DND-41 (cell line): ENCODE results near the gene SLC25A34.

Source experiments
- ATAC-seq: fragments of 200-7000 bp; cut with Tn5 transposase; 3 replicates; pipeline ENCODE4 v1.9.1; 2021; ENCODE audit warnings: low read depth; ENCODE audit not compliant: insufficient read depth
- DNase-seq: peaks from one replicate; pipeline ENCODE4 v3.0.0-alpha.2; 2020
- H2AFZ ChIP-seq: 2 replicates; pipeline ENCODE4 v1.6.0; 2012; ENCODE audit warnings: low read depth, low read length
- H3K27ac ChIP-seq: 2 replicates; pipeline ENCODE4 v1.5.1; 2012; ENCODE audit warnings: low read length, inconsistent platforms
- H3K27me3 ChIP-seq: fragments of 200-600 bp; sonication (generic); 2 replicates; pipeline ENCODE4 v1.6.0; 2012; ENCODE audit warnings: low read length, mild to moderate bottlenecking, inconsistent platforms; ENCODE audit not compliant: insufficient read depth, poor library complexity
- H3K36me3 ChIP-seq: 2 replicates; pipeline ENCODE4 v1.5.1; 2012; ENCODE audit warnings: low read length, inconsistent platforms; ENCODE audit not compliant: insufficient read depth
- H3K4me1 ChIP-seq: 2 replicates; pipeline ENCODE4 v1.5.1; 2012; ENCODE audit warnings: mild to moderate bottlenecking, low read length; ENCODE audit not compliant: insufficient read depth
- H3K4me2 ChIP-seq: 2 replicates; pipeline ENCODE4 v1.6.0; 2012; ENCODE audit warnings: mild to moderate bottlenecking, moderate library complexity, low read length, inconsistent platforms; ENCODE audit not compliant: insufficient read depth
- H3K4me3 ChIP-seq, 2 experiments: fragments of 200-600 bp in 1 of 2; shearing (Covaris generic) in 1 of 2; 2 replicates each; pipeline ENCODE4 v1.5.1; 2012 to 2016; ENCODE audit warnings: inconsistent platforms in 2 of 2, low read length in 2 of 2, mild to moderate bottlenecking in 2 of 2, low read depth in 1 of 2, moderate library complexity in 1 of 2
- H3K79me2 ChIP-seq: 2 replicates; pipeline ENCODE4 v1.6.0; 2012; ENCODE audit warnings: low read length, inconsistent platforms; ENCODE audit not compliant: insufficient read depth
- H3K9ac ChIP-seq: 2 replicates; pipeline ENCODE4 v1.6.0; 2012; ENCODE audit warnings: low read depth, mild to moderate bottlenecking, inconsistent platforms, low read length, moderate library complexity
- H3K9me3 ChIP-seq: 2 replicates; pipeline ENCODE4 v1.5.1; 2012; ENCODE audit warnings: low read length, moderate library complexity, mild to moderate bottlenecking, inconsistent platforms; ENCODE audit not compliant: insufficient read depth, severe bottlenecking
- H4K20me1 ChIP-seq: 2 replicates; pipeline ENCODE4 v1.6.0; 2012; ENCODE audit warnings: low read length; ENCODE audit not compliant: insufficient read depth
- CTCF ChIP-seq: IDR thresholded peaks from 2 replicates; pipeline ENCODE4 v1.5.1; 2012; ENCODE audit warnings: borderline replicate concordance, low read length, moderate library complexity, mild to moderate bottlenecking; ENCODE audit not compliant: poor library complexity, severe bottlenecking; ENCODE audit errors: extremely low read depth
- EZH2 ChIP-seq: IDR thresholded peaks from 3 replicates; pipeline ENCODE4 v1.6.1; 2012; ENCODE audit warnings: borderline replicate concordance, low read depth, mild to moderate bottlenecking, moderate library complexity, low read length, inconsistent platforms; ENCODE audit not compliant: severe bottlenecking

SLC25A34 gene

GRCh38 chr1:15785683-15786082, 49.6 kb downstream of the SLC25A34 start:
- no peak for TF ChIP-seq CTCF
- no peak for TF ChIP-seq EZH2
- ATAC-seq, result no peak
- Histone ChIP-seq H3K4me1 (no peaks in the 10 kb centered on the region), H2AFZ (no peak overlapping the region), H3K4me2 (no peak overlapping the region), H3K27ac (no peak overlapping the region), H3K9ac (no peak overlapping the region), H3K36me3 (no peaks in the 10 kb centered on the region), H4K20me1 (no peaks in the 10 kb centered on the region; the same call in 1 of the 2 replicates), H3K9me3 (no peaks in the 10 kb centered on the region), H3K27me3 (no peaks in the 10 kb centered on the region), H3K79me2 (no peaks in the 10 kb centered on the region), H3K4me3 (no peak overlapping the region)
- no peak for DNase-seq

GRCh38 chr1:15786581-15786980, 50.5 kb downstream of the SLC25A34 start:
- H3K9ac ChIP-seq, result no peak overlapping the region
- no peak for DNase-seq
- H3K27me3 ChIP-seq, result no peaks in the 10 kb centered on the region
- H3K4me2 ChIP-seq, result no peak overlapping the region
- no peaks in the 10 kb centered on the region for H3K79me2 ChIP-seq
- H3K9me3 ChIP-seq, result no peaks in the 10 kb centered on the region
- H3K4me1 ChIP-seq, result no peaks in the 10 kb centered on the region
- no peak for ATAC-seq
- H3K27ac ChIP-seq, result no peak overlapping the region
- H3K36me3 ChIP-seq, result no peaks in the 10 kb centered on the region
- TF ChIP-seq EZH2, result no peak
- TF ChIP-seq CTCF, result no peak
- no peak overlapping the region for H2AFZ ChIP-seq
- no peaks in the 10 kb centered on the region; the same call in 1 of the 2 replicates for H4K20me1 ChIP-seq
- no peak overlapping the region for H3K4me3 ChIP-seq

GRCh38 chr1:15788624-15789301, 52.7 kb downstream of the SLC25A34 start:
- H3K4me3 ChIP-seq, result no peak overlapping the region
- H3K9me3 ChIP-seq, result no peaks in the 10 kb centered on the region
- H3K36me3 ChIP-seq, result no peaks in the 10 kb centered on the region
- H3K4me2 ChIP-seq, result no peak overlapping the region
- H2AFZ ChIP-seq, result no peak overlapping the region
- H3K4me1 ChIP-seq, result peaks cover 5% of the 10 kb centered on the region; the same call in 1 of the 2 replicates
- ATAC-seq (no peak), DNase-seq (no peak)
- H3K79me2 ChIP-seq, result no peaks in the 10 kb centered on the region
- H3K27me3 ChIP-seq, result no peaks in the 10 kb centered on the region
- H4K20me1 ChIP-seq, result no peaks in the 10 kb centered on the region; the same call in 1 of the 2 replicates
- no peak overlapping the region for H3K9ac ChIP-seq
- H3K27ac ChIP-seq, result no peak overlapping the region
- no peak for TF ChIP-seq CTCF
- no peak for TF ChIP-seq EZH2
